ENCODE results near the gene WWOX.

The WWOX gene

DNA sequence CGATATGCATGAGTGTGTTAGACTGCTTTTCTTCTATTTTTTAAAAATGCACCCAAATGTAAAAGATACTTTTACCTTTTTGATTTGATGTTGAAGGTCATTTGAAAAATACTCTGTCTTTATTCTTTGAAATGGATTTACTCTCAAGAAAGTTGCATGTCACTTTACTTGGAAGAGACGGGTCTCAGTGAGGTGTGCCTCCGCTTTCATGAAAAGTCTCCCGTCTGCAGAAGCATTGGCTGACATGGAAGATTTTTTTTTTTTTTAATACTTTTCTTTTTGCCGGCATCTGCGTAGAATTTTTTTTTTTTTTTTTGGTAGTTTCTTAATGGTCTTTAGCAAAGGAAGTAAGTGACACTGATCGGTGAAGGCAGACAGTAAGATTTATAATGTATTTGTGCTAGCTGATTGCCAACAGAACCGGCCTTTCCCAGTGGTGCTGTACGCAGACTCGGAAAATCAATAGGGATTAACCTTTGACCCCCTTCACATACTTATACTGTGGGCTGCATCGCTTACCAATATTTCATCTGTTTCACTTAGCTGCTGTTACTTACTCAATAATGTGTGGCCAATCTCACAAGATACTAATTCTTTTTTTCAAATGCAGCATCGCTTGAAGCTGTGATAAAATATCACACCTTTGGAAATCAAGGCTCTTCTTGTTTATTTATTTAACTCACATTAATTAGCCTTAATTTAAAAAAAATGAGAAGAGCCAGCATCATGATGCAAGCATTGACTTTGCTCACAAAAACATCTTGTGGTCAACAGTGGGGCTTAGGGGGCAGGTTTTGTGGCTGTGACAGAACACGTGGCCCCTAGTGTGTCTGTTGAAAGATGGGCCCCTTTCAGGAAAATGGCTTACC, 383.9 kb downstream of the WWOX start:
- no peak for DNase-seq

DNA sequence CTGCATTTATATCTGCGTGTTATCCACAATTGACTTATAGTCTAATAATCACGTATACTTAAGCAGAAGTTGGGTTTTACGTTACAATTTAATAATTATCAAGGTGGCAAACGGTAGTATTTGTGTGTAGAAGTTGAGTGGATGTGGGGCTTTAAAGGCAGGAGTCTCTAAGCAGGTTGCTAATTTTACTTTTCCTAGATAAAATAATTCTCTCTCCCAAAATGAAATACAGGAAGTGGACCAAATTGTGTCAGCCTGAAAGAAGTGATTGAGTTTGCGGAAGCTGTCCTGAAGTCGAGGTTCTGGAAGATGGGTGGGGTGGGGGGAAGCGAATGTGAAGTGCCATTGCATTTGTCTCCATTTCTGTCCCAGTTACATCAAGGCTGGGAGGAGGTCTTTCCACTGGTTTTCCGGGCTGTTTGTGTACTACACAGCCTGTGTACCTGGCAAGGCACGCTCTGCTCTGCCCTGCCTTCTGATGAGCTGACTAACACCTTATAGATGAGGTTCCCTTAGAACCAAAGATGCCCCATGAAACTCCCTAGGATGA, 385.1 kb downstream of the WWOX start:
- DNase-seq = no peak

GRCh38 chr16:78485188-78485916, 385.9 kb downstream of the WWOX start:
- no peak for DNase-seq

- no peak for DNase-seq
These were observed 386.4 kb downstream of the WWOX start for GRCh38 chr16:78485917-78486257.

DNA sequence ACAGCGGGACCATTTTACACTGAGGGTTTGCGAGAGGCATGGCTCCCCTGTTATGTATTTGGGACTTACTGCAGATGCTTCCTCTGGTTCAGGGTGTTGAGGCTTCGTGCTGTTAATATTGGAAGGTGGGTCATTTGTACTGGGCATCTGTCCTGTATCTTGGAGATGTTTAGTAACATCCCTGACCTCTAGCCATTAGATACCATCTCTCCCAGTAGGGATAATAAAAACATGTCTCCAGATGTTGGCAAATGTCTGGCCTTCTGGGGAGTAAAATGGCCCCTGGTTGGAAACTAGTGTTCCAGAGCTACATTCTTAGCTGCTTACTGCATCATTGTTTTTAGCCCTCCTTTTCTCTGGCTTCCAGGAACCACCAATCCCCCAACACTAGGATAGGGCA, 388.0 kb downstream of the WWOX start:
- DNase-seq = no peak

DNA sequence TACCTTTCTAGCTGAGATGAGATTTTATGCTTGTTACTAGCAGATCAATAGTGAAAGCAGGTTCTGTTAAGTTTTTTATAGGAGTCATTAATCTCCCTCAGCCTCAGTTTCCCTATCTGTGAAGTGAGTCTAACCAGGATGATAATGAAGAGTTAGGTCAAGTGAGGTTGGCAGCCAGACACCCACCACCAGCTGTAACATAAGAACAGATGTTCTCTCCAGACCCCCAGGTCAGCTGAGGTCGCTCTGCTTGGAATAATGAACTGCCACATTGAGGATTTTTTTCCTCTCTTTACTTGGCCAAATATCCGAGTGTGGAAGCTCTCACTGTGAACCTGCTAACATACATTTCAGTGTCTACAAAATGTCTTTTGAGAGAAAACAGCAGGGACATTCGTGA, 389.6 kb downstream of the WWOX start:
- DNase-seq = no peak

- no peak for DNase-seq
These were observed 390.2 kb downstream of the WWOX start for GRCh38 chr16:78489631-78490030.

- no peak for DNase-seq
These were observed 391.0 kb downstream of the WWOX start for GRCh38 chr16:78490431-78490830.

DNA sequence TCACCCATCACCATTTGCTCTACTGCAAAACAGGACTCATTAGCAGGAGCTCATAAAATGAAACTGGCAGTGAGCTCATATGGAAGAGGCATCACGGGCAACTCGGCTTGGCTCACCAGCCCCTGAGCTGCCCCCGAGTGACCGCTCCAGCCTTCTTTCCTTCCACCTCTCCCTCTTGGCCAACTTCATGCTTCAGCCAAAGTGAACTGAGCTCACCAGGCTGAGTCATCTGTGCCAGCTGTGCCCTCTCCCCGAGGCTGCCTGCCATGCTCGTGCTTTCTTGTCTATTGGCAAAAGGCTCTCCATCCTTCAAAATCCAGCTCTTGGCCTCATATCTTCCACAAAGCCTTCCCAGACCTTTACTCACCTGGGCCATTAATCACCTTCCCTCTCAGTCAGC, 391.4 kb downstream of the WWOX start:
- no peak for DNase-seq

- DNase-seq = no peak
These were observed 394.1 kb downstream of the WWOX start for GRCh38 chr16:78493573-78493972.

DNA sequence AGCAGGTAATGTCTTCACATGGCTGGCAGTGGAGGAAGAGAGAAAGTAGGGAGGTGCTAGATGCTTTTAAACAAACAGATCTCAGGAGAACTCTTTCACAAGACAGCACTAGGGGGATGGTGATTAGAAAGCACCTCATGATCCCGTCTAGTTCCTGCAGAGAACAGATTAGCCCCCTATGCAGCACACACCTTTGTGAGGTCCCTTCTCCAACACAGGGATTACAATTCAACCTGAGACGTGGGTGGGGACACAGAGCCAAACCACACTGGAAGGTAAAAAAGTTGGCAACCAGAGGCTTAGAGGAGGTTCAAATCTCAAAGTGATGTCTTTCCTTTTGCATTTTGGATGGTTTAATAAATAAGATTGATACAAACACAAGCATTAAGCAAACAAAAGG, 394.7 kb downstream of the WWOX start:
- no peak for DNase-seq

GRCh38 chr16:78494674-78495073, 395.2 kb downstream of the WWOX start:
- DNase-seq = no peak

- DNase-seq = no peak
These were observed 396.7 kb downstream of the WWOX start for GRCh38 chr16:78496189-78496588.

DNA sequence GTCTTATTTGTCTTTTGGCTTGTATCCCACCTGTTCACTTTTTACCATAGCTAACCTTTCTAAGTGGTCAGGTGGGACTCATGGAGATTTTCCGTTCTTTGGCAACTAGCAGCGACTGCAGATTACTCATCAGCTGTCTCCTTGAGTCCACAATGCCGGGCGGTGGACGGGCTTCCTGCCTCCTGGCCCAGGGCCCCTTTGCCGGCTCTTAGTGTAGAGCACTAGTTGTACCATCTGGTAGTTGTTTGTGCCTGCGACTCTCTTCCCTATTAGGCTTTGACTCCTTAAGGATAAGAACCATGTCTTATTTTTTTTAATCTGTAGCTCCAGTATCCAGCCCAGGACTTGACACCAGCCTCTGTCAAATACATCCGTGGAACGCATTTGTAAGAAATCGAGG, 399.9 kb downstream of the WWOX start:
- no peak for DNase-seq

DNA sequence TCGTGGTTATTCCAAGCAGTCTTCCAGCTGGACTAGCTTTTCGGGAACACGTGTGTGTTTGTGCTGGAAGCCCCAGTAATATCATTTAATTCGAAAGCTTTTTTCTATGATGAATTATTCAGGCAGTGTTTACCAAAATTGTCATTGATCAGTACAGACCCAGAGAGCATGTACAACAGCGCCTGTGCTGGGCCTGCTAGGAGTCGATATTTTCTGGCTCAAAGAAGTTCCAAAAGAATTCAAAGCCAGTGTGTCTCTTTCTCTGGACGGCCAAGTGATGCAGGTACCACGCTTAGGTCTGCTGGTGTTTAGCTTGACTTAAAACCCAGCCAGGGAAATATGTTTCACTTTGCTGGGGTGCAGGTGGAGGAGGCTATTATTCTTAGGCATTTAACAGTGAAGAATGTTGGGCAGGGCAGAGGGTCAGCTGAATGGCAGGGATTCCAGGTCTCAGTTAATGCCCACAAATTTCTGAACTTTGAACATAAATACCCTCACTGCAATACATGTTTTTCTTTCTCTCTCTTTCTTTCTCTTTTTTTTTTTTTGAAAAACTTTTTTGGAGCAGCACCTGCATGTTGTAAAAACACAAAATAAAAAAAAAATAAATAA, 401.3 kb downstream of the WWOX start:
- no peak for DNase-seq

DNA sequence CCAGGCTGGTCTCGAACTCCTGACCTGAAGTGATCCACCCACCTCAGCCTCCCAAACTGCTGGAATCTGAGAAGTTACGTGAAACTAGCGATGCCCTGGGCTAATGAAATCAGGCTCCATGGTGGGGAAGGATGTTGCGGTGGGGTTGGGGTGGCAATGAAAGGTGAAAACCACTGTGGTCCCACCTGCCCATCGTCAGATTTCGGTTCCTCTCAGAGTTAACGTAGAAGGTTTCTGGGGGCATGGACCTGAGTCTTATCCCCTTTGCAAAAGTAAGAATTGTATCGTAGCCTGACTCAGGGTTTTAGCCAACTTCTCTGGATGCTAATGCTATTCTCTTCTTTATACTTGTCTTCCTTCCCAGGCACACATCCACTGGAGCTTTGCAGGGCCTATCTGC, 402.3 kb downstream of the WWOX start:
- DNase-seq = no peak

DNA sequence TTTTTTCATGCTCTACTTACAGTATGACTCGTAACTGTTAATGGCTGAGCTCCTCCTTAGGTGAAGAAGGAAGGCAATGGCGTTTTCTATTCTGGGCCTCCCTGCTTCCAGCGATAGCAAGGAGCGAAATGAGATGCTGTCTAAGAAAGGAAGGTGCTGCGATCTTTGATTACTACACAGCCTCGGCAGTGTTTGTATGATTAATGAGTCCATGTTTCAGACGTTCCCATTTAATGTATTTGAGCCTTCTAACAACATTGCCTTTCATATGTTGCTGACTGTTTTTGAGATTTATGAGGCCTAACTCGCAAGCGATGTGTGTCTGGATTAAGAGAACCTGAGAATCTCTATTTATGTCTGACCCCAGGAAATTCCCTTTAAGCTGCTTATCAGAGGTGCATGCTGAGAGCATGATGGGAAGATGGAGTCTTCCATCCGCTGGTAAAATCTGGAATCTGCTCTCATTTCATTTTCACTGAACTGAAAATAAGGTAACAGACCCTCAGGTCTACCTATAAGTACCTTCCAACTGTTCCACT, 403.4 kb downstream of the WWOX start:
- DNase-seq = no peak

DNA sequence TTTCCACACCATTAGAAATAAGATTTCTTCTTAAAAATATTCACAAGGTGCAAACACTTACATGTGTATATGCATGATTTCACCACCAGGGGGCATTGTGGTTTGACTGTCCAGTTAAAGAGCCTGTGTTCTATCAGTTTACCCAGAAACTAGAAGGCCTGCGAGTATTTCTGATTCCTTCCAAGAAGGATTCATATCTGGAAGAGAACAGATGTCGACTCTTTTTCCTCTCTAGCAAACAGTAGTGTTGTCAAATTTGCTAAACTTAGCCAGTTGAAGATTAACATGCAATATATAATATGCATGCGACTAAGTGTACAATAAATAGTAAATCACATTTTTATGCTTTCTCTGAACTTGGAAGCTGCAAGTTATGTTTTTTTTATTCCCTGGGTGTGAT, 404.1 kb downstream of the WWOX start:
- DNase-seq = no peak

DNA sequence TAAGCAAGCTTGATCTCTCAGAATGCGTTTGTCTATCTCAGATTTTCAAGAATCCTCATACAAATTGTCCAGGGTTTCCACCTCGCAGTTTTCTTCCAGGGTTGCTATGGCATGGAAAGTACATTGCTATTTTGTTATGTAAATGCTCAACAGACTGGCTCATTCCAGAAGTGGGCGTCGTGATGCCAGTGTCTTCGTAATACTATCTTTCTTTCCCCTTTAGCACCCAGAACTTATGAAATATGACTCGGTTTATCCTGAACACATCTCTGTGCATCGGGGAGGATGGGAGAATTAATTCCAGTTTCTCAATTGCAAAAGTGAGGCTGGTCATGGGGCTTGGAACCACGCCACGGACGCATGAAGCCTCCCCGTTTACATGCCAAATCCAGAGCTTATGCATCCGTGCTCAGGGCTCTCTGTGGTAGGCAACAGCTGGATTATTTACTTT, 405.0 kb downstream of the WWOX start:
- no peak for DNase-seq

DNA sequence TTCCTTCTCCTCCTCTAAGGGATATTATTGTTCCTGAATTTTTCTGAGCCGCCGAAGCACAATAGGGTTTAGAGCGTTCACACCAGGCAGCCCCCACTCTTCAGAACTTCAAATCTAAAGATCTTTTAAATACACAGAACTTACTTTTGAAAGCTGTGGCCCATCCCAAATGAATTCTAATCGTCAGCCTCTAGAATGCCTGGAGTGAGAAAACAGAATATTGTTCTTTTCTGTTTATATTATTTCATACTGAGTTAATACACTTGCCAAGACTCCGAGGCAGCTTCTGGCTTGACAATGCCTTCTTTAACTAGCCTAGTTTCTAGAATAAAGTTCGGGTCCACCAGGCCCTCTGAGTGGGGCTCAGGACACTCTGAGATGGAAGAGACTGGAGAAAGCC, 405.6 kb downstream of the WWOX start:
- DNase-seq = no peak

DNA sequence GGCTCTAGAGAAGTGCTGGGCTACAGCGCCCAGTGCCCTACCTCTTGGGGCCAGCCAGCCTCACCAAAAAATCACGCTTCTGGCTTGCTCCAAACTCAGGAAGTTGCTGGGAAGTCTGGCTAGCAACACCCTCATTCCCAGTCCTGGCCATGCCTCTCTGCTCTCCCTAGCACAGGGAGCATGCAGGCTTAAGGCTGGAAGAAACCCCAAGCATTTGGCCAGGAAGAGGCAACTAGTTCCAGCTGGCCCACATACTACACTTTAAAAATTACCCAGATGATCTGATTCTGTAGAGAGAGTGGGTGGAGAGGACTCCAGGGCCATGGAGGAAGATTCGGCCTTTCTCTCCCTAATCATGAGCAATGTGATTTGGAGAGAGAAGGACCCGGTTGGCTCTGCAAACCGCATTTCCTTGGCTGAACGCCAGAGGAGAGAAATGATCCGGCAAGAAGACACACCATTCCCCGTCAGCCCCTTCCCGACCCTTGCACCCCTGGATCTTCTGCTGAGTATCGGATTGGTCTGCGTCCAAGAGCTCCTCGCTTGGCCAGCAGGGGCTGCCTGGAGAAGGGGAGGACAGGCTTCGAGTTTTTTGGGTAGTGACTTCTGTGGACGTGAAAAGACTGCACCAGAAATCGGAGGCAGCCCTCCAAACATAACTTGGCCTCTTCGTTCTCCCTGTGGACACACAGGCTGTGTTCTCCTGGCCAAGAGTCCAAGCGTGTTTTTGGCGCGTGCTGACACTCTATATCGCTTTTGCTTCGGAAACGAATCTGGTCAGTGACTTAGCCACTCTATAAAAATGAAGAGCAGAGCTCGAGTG, 406.3 kb downstream of the WWOX start:
- no peak for DNase-seq

DNA sequence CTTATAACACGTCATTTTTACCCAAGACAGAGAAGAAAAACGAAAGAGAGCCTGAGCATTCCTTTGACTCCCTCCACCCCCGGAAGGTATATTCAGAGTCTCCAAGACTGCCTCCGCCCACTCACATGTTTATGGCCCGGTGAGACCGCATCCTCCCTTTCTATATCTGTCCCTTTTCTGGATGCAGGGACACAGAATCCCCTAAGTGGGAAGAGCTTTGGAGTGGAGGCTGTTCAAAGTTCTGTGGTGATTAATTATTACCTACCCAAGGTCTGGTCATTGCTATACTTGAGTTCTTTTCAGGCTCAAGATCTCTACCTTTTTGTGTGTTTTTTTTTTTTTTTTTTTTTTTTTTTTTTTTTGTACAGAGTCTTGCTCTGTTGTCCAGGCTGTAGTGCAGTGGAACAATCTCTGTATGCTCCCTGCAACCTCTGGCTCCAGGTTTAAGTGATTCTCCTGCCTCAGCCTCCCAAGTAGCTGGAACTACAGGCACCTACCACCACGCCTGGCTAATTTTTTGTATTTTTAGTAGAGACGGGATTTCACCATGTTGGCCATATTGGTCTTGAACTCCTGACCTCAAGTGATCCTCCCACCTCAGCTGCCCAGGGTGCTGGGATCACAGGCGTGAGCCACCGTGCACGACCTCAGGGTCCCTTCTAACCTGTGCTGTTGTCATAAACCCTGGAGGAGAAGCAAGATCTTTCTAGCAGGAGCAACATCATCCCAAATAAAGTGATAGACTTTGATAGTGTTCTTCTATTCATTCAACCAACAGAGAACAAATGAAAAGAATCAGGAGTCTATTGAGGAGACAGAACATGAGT, 407.1 kb downstream of the WWOX start:
- DNase-seq = no peak
